NOMO-1 treated with DMSO at 0.1 percent for 48 hours (cell line): Measurements from ENCODE around the gene NMT2.

Source experiments
- DNase-seq: peaks from one replicate; lab custom pipeline; 2025; ENCODE audit not compliant: unreplicated experiment; lab: John Stamatoyannopoulos, UW

NMT2 gene

GRCh38 chr10:15144788-15145187 lies 23.7 kb downstream of the NMT2 start:
- DNase-seq = no peak

GRCh38 chr10:15141136-15142054 lies 27.1 kb downstream of the NMT2 start:
- DNase-seq = no peak

GRCh38 chr10:15140698-15141097 lies 27.8 kb downstream of the NMT2 start:
- DNase-seq = no peak

GRCh38 chr10:15137636-15138035 lies 30.9 kb downstream of the NMT2 start:
- DNase-seq = peak; percentile 14

GRCh38 chr10:15137036-15137359 lies 31.5 kb downstream of the NMT2 start:
- no peak for DNase-seq

GRCh38 chr10:15136129-15137035 lies 32.1 kb downstream of the NMT2 start:
- no peak for DNase-seq

GRCh38 chr10:15131330-15131729 lies 37.2 kb downstream of the NMT2 start:
- DNase-seq = no peak

- DNase-seq = no peak
Observed at GRCh38 chr10:15124908-15125307, 43.6 kb downstream of the NMT2 start.

- no peak for DNase-seq
Observed at GRCh38 chr10:15124190-15124589, 44.3 kb downstream of the NMT2 start.

- DNase-seq = no peak
Observed at GRCh38 chr10:15123749-15124184, 44.7 kb downstream of the NMT2 start.

GRCh38 chr10:15122477-15123030 lies 45.9 kb downstream of the NMT2 start:
- DNase-seq = no peak

- DNase-seq = no peak
Observed at GRCh38 chr10:15121707-15122106, 46.8 kb downstream of the NMT2 start.

- DNase-seq = no peak
Observed at GRCh38 chr10:15120523-15120922, 48.0 kb downstream of the NMT2 start.

- peak; percentile 75 for DNase-seq
Observed at GRCh38 chr10:15118615-15119014, 49.9 kb downstream of the NMT2 start.

- DNase-seq = no peak
Observed at GRCh38 chr10:15116225-15116624, 52.3 kb downstream of the NMT2 start.

GRCh38 chr10:15113766-15114165 lies 54.7 kb downstream of the NMT2 start:
- DNase-seq = no peak

- no peak for DNase-seq
Observed at GRCh38 chr10:15112657-15113056, 55.8 kb downstream of the NMT2 start.

- peak; percentile 48 for DNase-seq
Observed at GRCh38 chr10:15106352-15107013, 62.0 kb downstream of the NMT2 start.

- DNase-seq = no peak
Observed at GRCh38 chr10:15103513-15103912, 65.0 kb downstream of the NMT2 start.

- DNase-seq = no peak
Observed at GRCh38 chr10:15099886-15100285, 68.6 kb downstream of the NMT2 start.
